GM23338 (cell line): ENCODE measurements around the gene DNAH10. TPM values are rescaled to one million over a fixed set of nuclear protein-coding genes. Genes with fewer than 3 reads are reported as not detected.

Experiments used
- ATAC-seq: fragments of 200-7000 bp; cut with Tn5 transposase; 3 replicates; pipeline ENCODE4 v1.9.1; 2020
- DNase-seq: peaks from one replicate; pipeline ENCODE4 v3.0.0-alpha.2; 2015; ENCODE audit warnings: low spot score
- H2AFZ ChIP-seq: fragments of 200-600 bp; sonication (generic); 2 replicates; pipeline ENCODE4 v1.8.0; 2016; ENCODE audit warnings: antibody characterized with exemption, mild to moderate bottlenecking, moderate library complexity
- H3F3A ChIP-seq: fragments of 200-600 bp; sonication (generic); replicated peaks from 2 replicates; pipeline ENCODE4 v1.8.0; 2017; ENCODE audit warnings: antibody characterized with exemption, mixed run types, low read depth
- H3K27ac ChIP-seq: fragments of 200-600 bp; sonication (generic); 2 replicates; pipeline ENCODE4 v1.6.1; 2016; ENCODE audit warnings: low read depth
- H3K27me3 ChIP-seq: fragments of 200-600 bp; sonication (generic); 2 replicates; pipeline ENCODE4 v1.8.0; 2016; ENCODE audit warnings: mild to moderate bottlenecking, mixed run types, moderate library complexity; ENCODE audit not compliant: insufficient read depth
- H3K36me3 ChIP-seq: fragments of 200-600 bp; sonication (generic); 2 replicates; pipeline ENCODE4 v1.8.0; 2016; ENCODE audit warnings: mild to moderate bottlenecking; ENCODE audit not compliant: insufficient read depth
- H3K4me1 ChIP-seq: fragments of 200-600 bp; sonication (generic); 2 replicates; pipeline ENCODE4 v1.8.0; 2016; ENCODE audit warnings: mild to moderate bottlenecking, moderate library complexity; ENCODE audit not compliant: insufficient read depth
- H3K4me2 ChIP-seq: fragments of 200-600 bp; sonication (generic); 2 replicates; pipeline ENCODE4 v1.7.1; 2017; ENCODE audit warnings: mixed run types
- H3K4me3 ChIP-seq: fragments of 200-600 bp; sonication (generic); 2 replicates; pipeline ENCODE4 v1.6.1; 2016; ENCODE audit warnings: mixed run types
- H3K79me2 ChIP-seq: fragments of 200-600 bp; sonication (generic); replicated peaks from 2 replicates; pipeline ENCODE4 v1.8.0; 2017; ENCODE audit warnings: mild to moderate bottlenecking; ENCODE audit not compliant: insufficient read depth
- H3K9me2 ChIP-seq: fragments of 200-600 bp; sonication (generic); 2 replicates; pipeline ENCODE4 v1.8.0; 2017; ENCODE audit not compliant: insufficient read depth
- H4K20me1 ChIP-seq: fragments of 200-600 bp; sonication (generic); replicated peaks from 2 replicates; pipeline ENCODE4 v1.8.0; 2017; ENCODE audit warnings: mild to moderate bottlenecking; ENCODE audit not compliant: insufficient read depth
- H3K27ac Mint-ChIP-seq: 2 replicates; pipeline ENCODE4 v1.8.0; 2020; ENCODE audit warnings: inconsistent platforms, mild to moderate bottlenecking, moderate library complexity, mixed read lengths
- H3K27me3 Mint-ChIP-seq: 3 replicates; pipeline ENCODE4 v1.8.0; 2022; ENCODE audit warnings: low read depth, mild to moderate bottlenecking, moderate library complexity, mixed read lengths, inconsistent platforms; ENCODE audit not compliant: insufficient read depth, poor library complexity
- H3K36me3 Mint-ChIP-seq: 3 replicates; pipeline ENCODE4 v1.8.0; 2021; ENCODE audit warnings: low read depth, mild to moderate bottlenecking, inconsistent platforms, moderate library complexity, mixed read lengths
- H3K4me1 Mint-ChIP-seq: 3 replicates; pipeline ENCODE4 v1.8.0; 2020; ENCODE audit warnings: mild to moderate bottlenecking, inconsistent platforms, mixed read lengths
- H3K4me3 Mint-ChIP-seq: 3 replicates; pipeline ENCODE4 v1.8.0; 2021; ENCODE audit warnings: moderate library complexity, mild to moderate bottlenecking, inconsistent platforms, mixed read lengths
- H3K9me3 Mint-ChIP-seq: 3 replicates; pipeline ENCODE4 v1.8.0; 2020; ENCODE audit warnings: moderate library complexity, mild to moderate bottlenecking, inconsistent platforms, mixed read lengths
- CREB1 ChIP-seq: fragments of 250-450 bp; sonication (Bioruptor Pico); IDR thresholded peaks from 2 replicates; pipeline ENCODE4 v1.5.0; 2020; ENCODE audit warnings: low read depth, mild to moderate bottlenecking, moderate library complexity
- CTCF ChIP-seq, 2 experiments: fragments of 200-600 bp in 1 of 2; sonication (generic) in 1 of 2; conservative IDR thresholded peaks; 2 replicates each; pipeline versions ENCODE4 v1.5.1 to v1.6.1; 2016 to 2017; ENCODE audit warnings: antibody characterized with exemption in 2 of 2, low read depth in 2 of 2, mild to moderate bottlenecking in 2 of 2, moderate library complexity in 1 of 2
- ETS1 ChIP-seq: IDR thresholded peaks from 2 replicates; pipeline ENCODE4 v1.6.1; 2016; ENCODE audit warnings: antibody characterized with exemption
- EZH2 ChIP-seq: fragments of 200-600 bp; sonication (generic); IDR thresholded peaks from one replicate; pipeline ENCODE4 v1.8.0; 2017; ENCODE audit warnings: antibody characterized with exemption, mild to moderate bottlenecking, low read depth; ENCODE audit not compliant: unreplicated experiment
- JUNB ChIP-seq: IDR thresholded peaks from one replicate; pipeline ENCODE4 v1.6.1; 2016; ENCODE audit warnings: antibody characterized with exemption; ENCODE audit not compliant: unreplicated experiment
- STAT1 ChIP-seq: IDR thresholded peaks from one replicate; pipeline ENCODE4 v1.6.1; 2016; ENCODE audit warnings: antibody characterized with exemption; ENCODE audit not compliant: unreplicated experiment
- ZNF114 ChIP-seq: fragments of 250-450 bp; sonication (Bioruptor Pico); IDR thresholded peaks from 2 replicates; pipeline ENCODE4 v1.5.0; 2020; ENCODE audit warnings: mild to moderate bottlenecking, moderate library complexity
- ZNF331 ChIP-seq: fragments of 250-450 bp; sonication (Bioruptor Pico); IDR thresholded peaks from 2 replicates; pipeline ENCODE4 v1.5.0; 2020; ENCODE audit warnings: low read depth, mild to moderate bottlenecking, moderate library complexity
- ZNF462 ChIP-seq: fragments of 250-450 bp; sonication (Bioruptor Pico); IDR thresholded peaks from 2 replicates; pipeline ENCODE4 v1.5.0; 2020; ENCODE audit warnings: mild to moderate bottlenecking, moderate library complexity
- polyA plus RNA-seq: library from polyadenylated mRNA; unstranded; fragments of >200 nt; fragmentation: Nextera tagmentation; extraction: Ambion mirVana; gene quantifications from 2 replicates; pipeline ENCODE4 v1.2.1, GENCODE V29; 2016
- total RNA-seq: library from RNA; depleted of rRNA; stranded (reverse); fragments of >200 nt; shearing (Covaris generic); gene quantifications from 2 replicates; pipeline ENCODE4 v1.2.3, GENCODE V29; 2014

Gene DNAH10
- total and polyA plus RNA-seq, 2 experiments from 2014 or later, result 0.03 TPM

GRCh38 chr12:123896767-123897166, 134.7 kb downstream of the DNAH10 start:
- no peaks in the 10 kb centered on the region for H3K36me3 ChIP-seq
- H3K27ac Mint-ChIP-seq, result no peak overlapping the region
- no peak for DNase-seq
- no peaks in the 10 kb centered on the region for H4K20me1 ChIP-seq
- no peak overlapping the region for H2AFZ ChIP-seq
- H3K27me3 Mint-ChIP-seq, result peaks cover 13% of the 10 kb centered on the region
- TF ChIP-seq CREB1 (CRISPR knock-in tag) (no peak), EZH2 (no peak), CTCF (conservative IDR thresholded peaks at IDR 0.05; ENCODE audit: low read depth in 2 of 2) (no peak), ZNF331 (no peak), ETS1 (no peak), STAT1 (no peak), JUNB (no peak), ZNF114 (CRISPR knock-in tag) (no peak)
- no peaks in the 10 kb centered on the region for H3K79me2 ChIP-seq
- no peaks in the 10 kb centered on the region for H3K27me3 ChIP-seq
- ATAC-seq, result no peak
- no peaks in the 10 kb centered on the region for H3K9me2 ChIP-seq
- no peak overlapping the region for H3K4me3 ChIP-seq
- H3F3A ChIP-seq, result no peaks in the 10 kb centered on the region
- H3K4me1 Mint-ChIP-seq, result peaks cover 11% of the 10 kb centered on the region
- no peak overlapping the region for H3K4me3 Mint-ChIP-seq
- H3K36me3 Mint-ChIP-seq, result peaks cover 6% of the 10 kb centered on the region
- peaks cover 4% of the 10 kb centered on the region; the same call in 1 of the 2 replicates for H3K4me1 ChIP-seq
- no peak overlapping the region for H3K4me2 ChIP-seq
- no peak overlapping the region for H3K27ac ChIP-seq
- H3K9me3 Mint-ChIP-seq, result peaks cover 13% of the 10 kb centered on the region

GRCh38 chr12:123897221-123897620, 135.1 kb downstream of the DNAH10 start:
- Mint-ChIP-seq H3K4me1 (peaks cover 11% of the 10 kb centered on the region), H3K36me3 (peaks cover 6% of the 10 kb centered on the region), H3K4me3 (no peak overlapping the region), H3K27me3 (peaks cover 13% of the 10 kb centered on the region), H3K27ac (no peak overlapping the region), H3K9me3 (peaks cover 13% of the 10 kb centered on the region)
- Histone ChIP-seq H4K20me1 (no peaks in the 10 kb centered on the region), H2AFZ (no peak overlapping the region), H3K4me1 (peaks cover 4% of the 10 kb centered on the region; the same call in 1 of the 2 replicates), H3K36me3 (no peaks in the 10 kb centered on the region), H3K4me3 (no peak overlapping the region), H3K79me2 (no peaks in the 10 kb centered on the region), H3K27me3 (no peaks in the 10 kb centered on the region), H3F3A (no peaks in the 10 kb centered on the region), H3K27ac (no peak overlapping the region), H3K4me2 (no peak overlapping the region), H3K9me2 (no peaks in the 10 kb centered on the region)
- DNase-seq, result no peak
- no peak for ATAC-seq
- TF ChIP-seq CTCF (conservative IDR thresholded peaks at IDR 0.05; ENCODE audit: low read depth in 2 of 2), result no peak
- no peak for TF ChIP-seq ZNF462
